Endothelial cell of umbilical vein (primary cell): ENCODE measurements around the gene ARL6IP6. TPM values are rescaled to one million over a fixed set of nuclear protein-coding genes. Genes with fewer than 3 reads are reported as not detected.

Experiments
- BruUV-seq: library from RNA; stranded (reverse); fragments of 400-500 nt; replicated peaks from 2 replicates; lab custom pipeline; 2021; lab: Mats Ljungman, UMichigan
- CTCF ChIA-PET: fragments of 300-600, 350-600 bp; sonication (Branson Sonifier 250); formaldehyde crosslinking; loops from one replicate; lab custom pipeline; 2021; ENCODE audit warnings: antibody characterized with exemption, inconsistent platforms; lab: Charles Lee
- POLR2A ChIA-PET: fragments of 300-600, 350-600 bp; sonication (Branson Sonifier 250); formaldehyde crosslinking; loops from one replicate; lab custom pipeline; 2021; ENCODE audit warnings: antibody characterized with exemption, inconsistent platforms; lab: Charles Lee
- DNase-seq: peaks from one replicate; pipeline ENCODE4 v3.0.0-alpha.2; 2011; ENCODE audit warnings: low read depth, low spot score
- FAIRE-seq: peaks from 2 replicates; lab custom pipeline; 2011; peaks lifted over from hg19 to GRCh38; lab: Jason Lieb, UNC
- H2AFZ ChIP-seq: 2 replicates; pipeline ENCODE4 v1.6.0; 2012; ENCODE audit warnings: low read depth, low read length, control low read depth, inconsistent platforms
- H3K27ac ChIP-seq: 2 replicates; pipeline ENCODE4 v1.5.1; 2011; ENCODE audit warnings: low read depth, mild to moderate bottlenecking, control low read depth, low read length, moderate library complexity; ENCODE audit not compliant: insufficient read depth
- H3K27me3 ChIP-seq, 2 experiments: 2 replicates each; pipeline versions ENCODE4 v1.6.0 to v1.6.1; 2011; ENCODE audit warnings: low read length in 2 of 2, mixed read lengths in 1 of 2; ENCODE audit not compliant: control insufficient read depth in 2 of 2, insufficient read depth in 2 of 2
- H3K36me3 ChIP-seq, 2 experiments: 2 replicates in 1 of 2; 3 replicates in 1 of 2; pipeline ENCODE4 v1.5.1; 2011; ENCODE audit warnings: low read length in 2 of 2, mild to moderate bottlenecking in 1 of 2, moderate library complexity in 1 of 2; ENCODE audit not compliant: control insufficient read depth in 2 of 2, insufficient read depth in 2 of 2; ENCODE audit errors: extremely low read depth in 1 of 2
- H3K4me1 ChIP-seq: 3 replicates; pipeline ENCODE4 v1.5.1; 2011; ENCODE audit warnings: mild to moderate bottlenecking, low read length; ENCODE audit not compliant: control insufficient read depth, insufficient read depth; ENCODE audit errors: extremely low read depth
- H3K4me2 ChIP-seq: 2 replicates; pipeline ENCODE4 v1.6.1; 2011; ENCODE audit warnings: low read length, control low read depth, mixed read lengths; ENCODE audit not compliant: insufficient read depth
- H3K4me3 ChIP-seq, 3 experiments: fragments of 200-600 bp in 1 of 3; sonication (generic), shearing (Covaris generic) in 1 of 3; replicated peaks in 1 of 3; 2 replicates each; pipeline ENCODE4 v1.5.1; 2011 to 2016; ENCODE audit warnings: control low read depth in 3 of 3, low read length in 3 of 3, mild to moderate bottlenecking in 2 of 3, inconsistent platforms in 1 of 3, low read depth in 1 of 3, moderate library complexity in 1 of 3; ENCODE audit not compliant: insufficient read depth in 1 of 3
- H3K79me2 ChIP-seq: 2 replicates; pipeline ENCODE4 v1.6.0; 2012; ENCODE audit warnings: low read length, inconsistent platforms; ENCODE audit not compliant: control insufficient read depth, insufficient read depth
- H3K9ac ChIP-seq: replicated peaks from 2 replicates; pipeline ENCODE3; 2011; ENCODE audit warnings: low read length, control low read depth; ENCODE audit not compliant: insufficient read depth; ENCODE audit errors: extremely low read depth
- H3K9me1 ChIP-seq: replicated peaks from 3 replicates; pipeline ENCODE4 v1.6.0; 2011; ENCODE audit warnings: mild to moderate bottlenecking, low read length; ENCODE audit not compliant: control insufficient read depth, insufficient read depth; ENCODE audit errors: extremely low read depth
- H3K9me3 ChIP-seq: replicated peaks from 2 replicates; pipeline ENCODE4 v1.5.1; 2012; ENCODE audit warnings: low read length, inconsistent platforms; ENCODE audit not compliant: control insufficient read depth, insufficient read depth
- H4K20me1 ChIP-seq: replicated peaks from 2 replicates; pipeline ENCODE3; 2011; ENCODE audit warnings: mild to moderate bottlenecking, low read length; ENCODE audit not compliant: control insufficient read depth, insufficient read depth; ENCODE audit errors: extremely low read depth
- FOS ChIP-seq: IDR thresholded peaks from 2 replicates; pipeline ENCODE4 v1.6.1; 2011; ENCODE audit warnings: mild to moderate bottlenecking, low read length, moderate library complexity, borderline replicate concordance; ENCODE audit not compliant: insufficient read depth
- GATA2 ChIP-seq: IDR thresholded peaks from 2 replicates; pipeline ENCODE4 v1.7.0; 2011; ENCODE audit warnings: low read depth, mild to moderate bottlenecking, moderate library complexity, mixed read lengths, low read length; ENCODE audit not compliant: insufficient read length, insufficient read depth
- MYC ChIP-seq: IDR thresholded peaks from one replicate; pipeline ENCODE4 v1.6.1; 2011; ENCODE audit warnings: mild to moderate bottlenecking, low read depth, low read length
- POLR2A ChIP-seq: IDR thresholded peaks from 2 replicates; pipeline ENCODE4 v1.6.1; 2012; ENCODE audit warnings: low read depth, mild to moderate bottlenecking, control low read depth, low read length
- POLR2AphosphoS5 ChIP-seq: IDR thresholded peaks from 2 replicates; pipeline ENCODE4 v1.6.1; 2012; ENCODE audit warnings: low read depth, mild to moderate bottlenecking, control low read depth, low read length, moderate library complexity; ENCODE audit not compliant: insufficient read depth
- dilution Hi-C: fragments of 300-500 bp; cut with MboI; formaldehyde crosslinking; loops from one replicate; pipeline ENCODE4 v1.15.0; 2019; ENCODE audit warnings: low sequenced_read_pairs; ENCODE audit not compliant: extremely low pct_ligation_motif_present
- intact Hi-C: fragments of 100-400 bp; cut with micrococcal nuclease; formaldehyde crosslinking; loops from one replicate; pipeline ENCODE4 v1.10.0; 2022
- polyA plus RNA-seq, 4 experiments: library from polyadenylated mRNA; depleted of rRNA in 3 of 4; stranded (reverse) in 3 of 4; unstranded in 1 of 4; fragments of >200 nt; gene quantifications; 2 replicates each; pipeline versions ENCODE4 v1.2.1 to v1.2.3, GENCODE V29; 2011 to 2012; ENCODE audit warnings: missing spikeins in 1 of 4
- total RNA-seq: library from RNA; stranded (reverse); gene quantifications from 2 replicates; pipeline ENCODE4 v1.2.3, GENCODE V29; 2021
- TF ChIP-seq, protein P1 (sequence below), 2 donors: IDR thresholded peaks; 1 replicate in 1 of 2; 2 replicates in 1 of 2; pipeline ENCODE4 v1.5.1; 2011; ENCODE audit warnings: low read length in 2 of 2, mild to moderate bottlenecking in 2 of 2, moderate library complexity in 2 of 2, control low read depth in 1 of 2, inconsistent platforms in 1 of 2, low read depth in 1 of 2; ENCODE audit not compliant: insufficient read depth in 1 of 2; ENCODE audit errors: extremely low read depth in 1 of 2
- TF ChIP-seq, protein P2 (sequence below): IDR thresholded peaks from 2 replicates; pipeline ENCODE4 v1.6.1; 2011; ENCODE audit not compliant: insufficient read depth, insufficient read length

Gene ARL6IP6
- total and polyA plus RNA-seq, 2 donors (not counting 3 experiments of a cell fraction or from before 2014, with no cell fraction given): 36.5 to 57.8 TPM

DNA sequence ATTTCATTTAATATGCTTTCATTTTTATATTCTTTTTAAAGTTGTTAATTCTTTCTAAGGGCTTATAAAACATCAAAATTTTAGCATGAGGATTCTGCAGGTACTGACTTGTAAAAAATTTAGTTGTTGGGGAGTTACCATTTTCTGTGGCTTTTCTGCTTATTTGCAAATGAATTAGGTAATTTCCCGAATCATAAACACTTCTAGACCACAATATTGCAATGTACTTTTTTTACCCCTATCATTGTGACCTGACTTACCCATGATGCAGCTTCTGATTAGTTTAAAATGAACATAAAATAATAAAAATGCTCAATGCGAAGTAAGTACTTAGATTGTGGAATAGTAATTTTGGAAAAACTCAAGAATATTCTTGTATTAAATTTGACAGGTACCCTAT is 11.4 kb downstream of the ARL6IP6 start:
- no peaks in the 10 kb centered on the region for H3K27me3 ChIP-seq
- H3K4me1 ChIP-seq: no peaks in the 10 kb centered on the region
- dilution Hi-C loops: no loop called here
- H3K36me3 ChIP-seq: peaks cover 0 to 3% of the 10 kb centered on the region in 2 experiments
- H3K9me1 ChIP-seq: no peaks in the 10 kb centered on the region
- peaks cover 21% of the 10 kb centered on the region for H3K79me2 ChIP-seq
- BruUV-seq: no TSS peak
- H2AFZ ChIP-seq: no peak overlapping the region
- H3K27ac ChIP-seq: no peak overlapping the region
- H3K4me2 ChIP-seq: no peak overlapping the region
- no peak for TF ChIP-seq FOS
- no peak for TF ChIP-seq GATA2
- TF ChIP-seq, protein P1, sequence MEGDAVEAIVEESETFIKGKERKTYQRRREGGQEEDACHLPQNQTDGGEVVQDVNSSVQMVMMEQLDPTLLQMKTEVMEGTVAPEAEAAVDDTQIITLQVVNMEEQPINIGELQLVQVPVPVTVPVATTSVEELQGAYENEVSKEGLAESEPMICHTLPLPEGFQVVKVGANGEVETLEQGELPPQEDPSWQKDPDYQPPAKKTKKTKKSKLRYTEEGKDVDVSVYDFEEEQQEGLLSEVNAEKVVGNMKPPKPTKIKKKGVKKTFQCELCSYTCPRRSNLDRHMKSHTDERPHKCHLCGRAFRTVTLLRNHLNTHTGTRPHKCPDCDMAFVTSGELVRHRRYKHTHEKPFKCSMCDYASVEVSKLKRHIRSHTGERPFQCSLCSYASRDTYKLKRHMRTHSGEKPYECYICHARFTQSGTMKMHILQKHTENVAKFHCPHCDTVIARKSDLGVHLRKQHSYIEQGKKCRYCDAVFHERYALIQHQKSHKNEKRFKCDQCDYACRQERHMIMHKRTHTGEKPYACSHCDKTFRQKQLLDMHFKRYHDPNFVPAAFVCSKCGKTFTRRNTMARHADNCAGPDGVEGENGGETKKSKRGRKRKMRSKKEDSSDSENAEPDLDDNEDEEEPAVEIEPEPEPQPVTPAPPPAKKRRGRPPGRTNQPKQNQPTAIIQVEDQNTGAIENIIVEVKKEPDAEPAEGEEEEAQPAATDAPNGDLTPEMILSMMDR (IDR thresholded peaks at IDR 0.05; ENCODE audit: extremely low read depth in 1 of 2, insufficient read depth in 1 of 2, low read depth in 1 of 2, low read length in 2 of 2): no peak
- no peak for TF ChIP-seq POLR2A
- TF ChIP-seq, protein P2, sequence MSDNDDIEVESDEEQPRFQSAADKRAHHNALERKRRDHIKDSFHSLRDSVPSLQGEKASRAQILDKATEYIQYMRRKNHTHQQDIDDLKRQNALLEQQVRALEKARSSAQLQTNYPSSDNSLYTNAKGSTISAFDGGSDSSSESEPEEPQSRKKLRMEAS: no peak
- no peak for TF ChIP-seq MYC
- no peak for TF ChIP-seq POLR2AphosphoS5
- no peak overlapping the region for H3K9ac ChIP-seq
- no peaks in the 10 kb centered on the region for H4K20me1 ChIP-seq
- intact Hi-C loops: no loop called here
- no peak overlapping the region for H3K4me3 ChIP-seq
- no peak for DNase-seq
- no peak for FAIRE-seq
- ChIA-PET CTCF (interaction anchor here (1.4 kb wide), 1 partner anchor 11 kb away, joined by 3 read pairs; no protein-coding TSS in a partner anchor), POLR2A (no interaction called here)
- H3K9me3 ChIP-seq: no peaks in the 10 kb centered on the region
